ENCODE measurements around the gene GASK1B.

The GASK1B gene

DNA sequence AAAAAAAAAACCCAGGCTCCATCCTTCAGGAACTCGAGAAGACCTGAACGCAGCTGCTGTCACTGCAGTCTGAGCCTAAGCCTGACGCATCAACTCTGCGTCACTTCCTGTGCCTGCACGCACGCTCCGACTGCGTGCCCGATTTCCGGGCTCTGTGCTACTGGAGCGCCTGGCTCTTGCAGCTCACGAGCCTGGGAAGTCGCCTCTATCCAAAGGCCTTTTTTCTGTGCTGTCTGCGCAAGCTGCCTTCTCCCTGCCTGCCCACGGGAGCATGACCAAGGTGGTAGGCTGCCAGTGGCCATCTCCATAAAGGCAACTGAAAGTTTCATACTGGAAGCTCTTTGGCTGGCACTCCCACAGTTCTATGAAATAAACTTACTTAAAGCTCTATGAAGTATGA is 9.9 kb upstream of the GASK1B start:
- DNase-seq: no peak

DNA sequence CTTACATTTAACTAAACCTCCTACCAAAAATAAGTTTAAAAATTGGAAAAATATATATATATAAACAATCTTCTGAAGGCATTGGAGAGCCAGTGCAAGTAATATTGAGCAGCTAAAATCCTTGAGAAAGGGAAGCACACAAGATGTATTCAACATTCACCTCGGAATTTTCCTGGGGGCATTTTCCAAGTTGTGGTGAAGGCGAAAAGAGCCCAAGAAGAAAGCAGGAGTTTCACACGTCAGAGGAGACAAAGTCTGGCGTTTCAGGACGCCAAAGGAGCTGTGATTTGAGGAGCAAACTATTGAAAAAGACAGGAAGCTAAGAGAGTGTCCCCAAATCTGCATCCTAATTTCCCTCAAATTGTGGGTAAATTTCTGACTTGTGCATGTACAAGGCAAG is 9.1 kb upstream of the GASK1B start:
- DNase-seq: no peak

DNA sequence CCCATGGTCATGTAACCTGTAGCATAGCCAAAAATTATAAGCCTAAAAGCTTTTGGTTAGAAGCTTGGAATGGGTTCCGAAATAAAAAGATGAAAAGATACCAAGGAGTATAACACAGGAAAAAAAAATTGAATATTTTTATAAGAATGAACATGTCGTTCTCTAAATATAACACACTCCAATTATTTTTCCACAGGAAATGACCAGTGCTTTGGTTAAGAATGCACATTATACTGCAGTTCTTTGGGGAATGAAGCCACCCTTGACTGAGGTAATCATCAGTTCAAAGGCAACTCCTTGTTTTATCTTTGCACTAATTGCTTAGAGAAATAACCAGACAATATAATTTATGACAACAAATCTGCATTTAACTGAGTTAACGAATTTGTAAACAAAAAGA is 6.6 kb upstream of the GASK1B start:
- no peak for DNase-seq

DNA sequence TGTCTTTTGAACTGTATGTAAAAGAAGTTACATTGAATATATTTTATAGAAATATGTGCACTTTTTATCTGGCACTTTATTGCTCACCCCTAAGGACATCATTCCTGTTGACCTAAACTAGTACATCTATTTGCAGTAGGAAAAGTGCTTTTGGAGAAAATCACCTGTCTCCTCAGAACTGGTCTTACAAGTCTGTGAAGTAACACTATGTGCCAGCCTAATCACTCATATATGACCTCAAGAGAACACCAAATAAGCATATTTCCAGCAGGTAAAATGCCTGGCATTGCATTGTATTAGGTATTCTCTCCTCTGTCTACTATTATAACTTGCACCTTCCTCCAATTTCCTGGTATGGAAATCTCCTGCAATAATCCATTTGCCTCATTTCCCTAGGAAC is 4.0 kb upstream of the GASK1B start:
- no peak for DNase-seq

GRCh38 chr4:158176108-158176507 is 3.3 kb upstream of the GASK1B start:
- DNase-seq: peak; percentile 33

- DNase-seq: no peak
These were observed 1.9 kb downstream of the GASK1B start for GRCh38 chr4:158170691-158171561.

- DNase-seq: peak; percentile 23
These were observed 2.7 kb downstream of the GASK1B start for GRCh38 chr4:158169931-158170690.

- DNase-seq: no peak
These were observed 3.3 kb downstream of the GASK1B start for GRCh38 chr4:158169506-158169905.

- no peak for DNase-seq
These were observed 4.2 kb downstream of the GASK1B start for GRCh38 chr4:158168606-158169005.

DNA sequence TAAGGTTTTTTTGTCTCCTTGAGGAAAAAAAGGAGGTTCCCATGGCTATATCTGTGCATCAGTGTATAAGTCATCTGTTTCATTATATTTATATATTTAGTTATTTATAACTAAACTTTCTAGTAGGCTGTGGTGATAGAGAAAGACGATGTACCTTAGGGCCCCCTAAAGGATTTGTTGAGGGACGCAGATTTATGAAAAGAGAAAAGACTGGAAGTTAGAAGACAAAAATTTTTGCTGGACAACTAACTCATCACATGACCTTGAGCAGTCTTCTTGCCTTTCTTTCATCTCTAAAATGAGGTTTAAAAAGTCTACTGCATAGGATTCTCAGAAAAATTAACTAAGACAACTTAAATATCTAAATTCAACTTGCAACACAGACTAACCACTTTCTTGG is 6.1 kb downstream of the GASK1B start:
- no peak for DNase-seq

- DNase-seq: no peak
These were observed 8.0 kb downstream of the GASK1B start for GRCh38 chr4:158164768-158165213.

- DNase-seq: no peak
These were observed 8.7 kb downstream of the GASK1B start for GRCh38 chr4:158163941-158164767.

GRCh38 chr4:158162631-158163030 is 10.2 kb downstream of the GASK1B start:
- DNase-seq: no peak

- DNase-seq: peak; percentile 80
These were observed 11.1 kb downstream of the GASK1B start for GRCh38 chr4:158161551-158162354.

DNA sequence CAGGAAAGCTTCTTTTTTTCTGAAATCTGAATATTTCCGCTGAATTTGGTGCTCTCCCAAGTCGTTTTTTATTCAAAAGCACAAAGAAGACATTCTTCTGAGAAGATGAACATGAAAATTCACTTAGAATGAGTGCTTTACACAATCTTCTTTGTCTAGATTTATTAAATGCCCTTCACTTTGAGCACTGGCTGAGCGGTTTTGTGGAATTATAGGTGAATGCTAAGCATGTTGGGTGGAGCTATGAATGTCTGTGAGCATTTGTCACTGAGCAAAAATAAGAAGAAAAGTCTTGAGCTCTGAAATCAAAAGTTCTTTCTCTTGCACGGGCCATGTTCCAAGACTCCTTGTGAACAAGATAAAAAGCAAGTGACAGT is 13.1 kb downstream of the GASK1B start:
- no peak for DNase-seq

DNA sequence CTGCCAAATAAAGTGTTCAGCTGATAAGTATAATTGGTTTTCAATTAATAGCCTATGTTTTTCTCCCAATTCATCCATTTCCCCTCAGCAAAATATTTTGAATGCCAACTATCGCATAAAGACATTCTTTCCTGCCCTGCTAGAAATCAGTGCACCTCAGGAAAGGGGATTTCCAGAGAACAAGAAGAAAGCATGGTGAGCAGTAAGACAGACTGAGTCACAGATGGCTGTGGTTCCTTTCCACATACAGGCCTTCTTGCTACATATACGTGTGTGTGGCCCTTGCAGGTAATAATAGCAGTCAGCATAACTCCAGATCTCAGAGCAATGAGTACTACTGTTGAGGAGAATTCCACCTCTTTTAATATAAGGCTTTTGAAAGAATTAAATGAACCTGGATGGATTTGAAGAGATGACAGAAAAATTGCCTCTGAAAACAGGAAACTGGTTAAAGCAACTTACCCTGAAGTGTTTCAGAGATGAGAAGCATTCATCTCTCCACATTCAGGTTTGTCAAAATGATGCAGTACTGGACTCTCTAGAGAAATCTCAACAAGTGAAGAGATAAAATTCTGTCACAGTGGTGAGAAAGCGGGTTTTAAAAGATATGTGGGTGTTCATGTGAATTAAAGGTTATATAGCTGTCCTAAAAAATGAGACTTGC is 13.6 kb downstream of the GASK1B start:
- DNase-seq: peak; percentile 22

- no peak for DNase-seq
These were observed 15.4 kb downstream of the GASK1B start for GRCh38 chr4:158157412-158157811.

- DNase-seq: no peak
These were observed 17.0 kb downstream of the GASK1B start for GRCh38 chr4:158155656-158156356.

- no peak for DNase-seq
These were observed 25.7 kb downstream of the GASK1B start for GRCh38 chr4:158147151-158147550.

- no peak for DNase-seq
These were observed 26.1 kb downstream of the GASK1B start for GRCh38 chr4:158146736-158147135.

GRCh38 chr4:158139086-158139485 is 33.7 kb downstream of the GASK1B start:
- DNase-seq: no peak

Data from fibroblast of skin of scalp (primary cell).